ENCODE data around the gene MAP1LC3B2.

The MAP1LC3B2 gene

GRCh38 chr12:116559162-116559935 is at the start of gene MAP1LC3B2:
TSS of gene MAP1LC3B2 (plus strand) at chr12:116559381. CDS start at chr12:116575943, 16,562 bp downstream.
- DNase-seq = peak; percentile 76

GRCh38 chr12:116513944-116514343 is 45.2 kb upstream of the MAP1LC3B2 start:
- DNase-seq = no peak

GRCh38 chr12:116515684-116516083 is 43.5 kb upstream of the MAP1LC3B2 start:
- DNase-seq = no peak

- no peak for DNase-seq
These were observed 42.5 kb upstream of the MAP1LC3B2 start for GRCh38 chr12:116516657-116517056.

- DNase-seq = no peak
These were observed 41.6 kb upstream of the MAP1LC3B2 start for GRCh38 chr12:116517431-116518045.

- DNase-seq = no peak
These were observed 38.9 kb upstream of the MAP1LC3B2 start for GRCh38 chr12:116520225-116520760.

GRCh38 chr12:116520801-116521471 is 38.2 kb upstream of the MAP1LC3B2 start:
- no peak for DNase-seq

- no peak for DNase-seq
These were observed 34.9 kb upstream of the MAP1LC3B2 start for GRCh38 chr12:116524311-116524710.

- no peak for DNase-seq
These were observed 34.2 kb upstream of the MAP1LC3B2 start for GRCh38 chr12:116524964-116525379.

GRCh38 chr12:116525418-116526001 is 33.7 kb upstream of the MAP1LC3B2 start:
- DNase-seq = peak; percentile 90

GRCh38 chr12:116528065-116528464 is 31.1 kb upstream of the MAP1LC3B2 start:
- no peak for DNase-seq

- DNase-seq = no peak
These were observed 30.7 kb upstream of the MAP1LC3B2 start for GRCh38 chr12:116528498-116528897.

- no peak for DNase-seq
These were observed 30.1 kb upstream of the MAP1LC3B2 start for GRCh38 chr12:116529048-116529447.

GRCh38 chr12:116529686-116530085 is 29.5 kb upstream of the MAP1LC3B2 start:
- DNase-seq = no peak

- no peak for DNase-seq
These were observed 26.8 kb upstream of the MAP1LC3B2 start for GRCh38 chr12:116532428-116532827.

- DNase-seq = no peak
These were observed 26.2 kb upstream of the MAP1LC3B2 start for GRCh38 chr12:116532986-116533342.

GRCh38 chr12:116533343-116534251 is 25.6 kb upstream of the MAP1LC3B2 start:
- DNase-seq = peak; percentile 91

GRCh38 chr12:116534311-116535121 is 24.7 kb upstream of the MAP1LC3B2 start:
- peak; percentile 77 for DNase-seq

GRCh38 chr12:116535241-116535640 is 23.9 kb upstream of the MAP1LC3B2 start:
- DNase-seq = no peak

- DNase-seq = no peak
These were observed 21.9 kb upstream of the MAP1LC3B2 start for GRCh38 chr12:116537101-116537904.

Data from left hindlimb (tissue), 1 donor.